ENCODE measurements around the gene HNRNPA3.
"Not testable (repeated sequence)": the region's sequence is repeated elsewhere in the genome, so short reads cannot be mapped to it uniquely, and the experiment has no call there.

HNRNPA3 gene

DNA sequence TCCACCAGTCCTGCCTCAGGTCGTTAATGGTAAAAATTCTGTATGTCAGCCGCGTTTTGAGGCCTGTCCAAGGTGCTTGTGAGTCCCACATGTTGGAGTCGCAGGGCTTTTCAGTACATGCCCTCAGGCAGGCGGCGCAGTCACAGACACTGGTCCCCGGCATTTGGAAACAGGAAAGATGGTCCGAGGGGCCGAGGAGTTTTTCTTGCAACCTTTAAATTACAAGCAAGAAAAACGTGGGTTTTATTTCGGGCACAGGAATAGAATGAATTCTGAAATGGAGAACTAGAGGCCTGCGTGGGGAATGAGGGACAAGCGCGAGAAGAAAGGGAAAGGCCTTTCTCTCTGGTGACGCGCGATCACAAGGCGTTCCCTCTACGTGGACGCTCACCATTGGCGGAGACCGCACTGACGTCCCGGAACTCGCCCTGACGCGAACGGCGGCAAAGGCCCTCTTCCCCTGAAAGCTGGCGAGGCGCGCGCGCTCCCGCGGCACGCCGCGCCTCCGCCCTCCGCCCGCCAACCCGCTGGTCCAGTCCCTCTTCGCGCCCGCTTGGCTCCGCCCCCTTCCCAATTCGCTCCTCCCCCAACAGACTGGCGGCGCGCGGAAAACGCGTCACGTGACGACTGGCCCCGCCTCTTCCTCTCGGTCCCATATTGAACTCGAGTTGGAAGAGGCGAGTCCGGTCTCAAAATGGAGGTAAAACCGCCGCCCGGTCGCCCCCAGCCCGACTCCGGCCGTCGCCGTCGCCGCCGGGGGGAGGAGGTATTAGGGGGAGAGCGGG lies at the start of gene HNRNPA3:
HNRNPA3 (plus strand) TSS at position 689 of the 785 bp plus-strand sequence; CDS start at position 695, 6 bp downstream.
- DNase-seq (ENCODE audit: low spot score), result peak; percentile 100

DNA sequence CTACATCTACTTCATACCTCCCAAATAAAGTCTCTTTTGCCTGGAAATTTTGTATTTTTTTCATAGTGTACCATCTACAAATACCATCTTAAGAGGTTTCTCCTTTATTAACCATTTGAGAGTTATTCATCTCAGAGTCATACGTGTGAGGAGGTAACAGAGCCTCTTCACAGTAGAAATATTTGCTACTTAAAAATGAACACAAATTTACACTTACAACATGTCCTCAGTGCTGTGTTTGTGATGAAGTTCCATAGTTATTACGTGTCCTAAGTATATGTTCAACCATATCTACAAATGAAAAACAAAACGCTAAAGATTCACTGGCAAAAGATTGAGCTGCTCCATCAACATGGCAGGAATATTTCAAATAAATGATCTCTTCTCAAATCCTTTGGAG lies 48.5 kb upstream of the HNRNPA3 start:
- DNase-seq (ENCODE audit: low spot score), result no peak

DNA sequence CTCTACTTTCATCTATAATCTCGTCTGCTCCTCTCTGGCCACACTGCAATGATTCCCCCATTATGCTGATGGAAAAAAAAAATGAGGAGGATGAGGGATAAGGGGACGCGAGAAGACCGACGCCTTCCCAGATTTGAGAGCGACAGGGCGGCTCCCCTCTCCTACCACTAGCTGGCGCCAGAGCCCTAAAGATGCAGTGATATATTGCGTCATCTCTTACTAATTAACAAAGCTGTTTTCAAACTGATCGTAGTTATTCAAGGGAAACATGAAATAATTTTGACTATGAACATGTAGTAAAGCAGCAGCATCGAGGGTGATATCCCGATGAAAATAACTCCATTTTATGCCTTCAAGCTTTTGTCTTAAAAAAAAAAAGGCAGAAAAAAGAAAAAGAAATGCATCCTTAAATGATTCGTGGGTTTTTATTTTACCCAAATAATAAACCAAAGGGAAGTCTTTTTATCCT lies 48.0 kb upstream of the HNRNPA3 start:
- DNase-seq (ENCODE audit: low spot score), result peak; percentile 82

DNA sequence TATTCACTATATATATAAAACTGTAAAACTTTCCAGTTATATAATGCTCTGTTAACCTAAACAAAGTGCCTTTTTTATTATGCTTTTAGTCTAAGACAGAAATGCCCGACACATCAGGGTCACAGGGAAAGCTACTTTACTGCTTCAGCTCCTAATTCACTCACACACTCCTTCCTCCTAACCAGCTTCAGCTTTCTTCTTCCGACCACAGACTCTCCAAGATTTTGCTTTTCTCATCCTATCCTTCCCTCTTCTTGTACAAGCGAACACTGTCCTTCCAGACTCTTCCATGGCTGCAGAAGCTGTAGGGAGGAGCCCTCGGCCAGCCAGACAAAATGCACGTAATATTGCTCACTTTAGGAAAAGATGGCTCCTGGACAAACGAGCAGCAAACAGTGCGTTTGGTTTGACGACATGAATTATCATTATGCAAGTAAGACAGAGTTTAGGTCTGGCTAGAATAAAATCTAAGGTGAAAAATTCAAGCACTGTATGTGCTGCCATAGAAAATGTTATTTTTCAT lies 47.5 kb upstream of the HNRNPA3 start:
- DNase-seq (ENCODE audit: low spot score), result no peak

DNA sequence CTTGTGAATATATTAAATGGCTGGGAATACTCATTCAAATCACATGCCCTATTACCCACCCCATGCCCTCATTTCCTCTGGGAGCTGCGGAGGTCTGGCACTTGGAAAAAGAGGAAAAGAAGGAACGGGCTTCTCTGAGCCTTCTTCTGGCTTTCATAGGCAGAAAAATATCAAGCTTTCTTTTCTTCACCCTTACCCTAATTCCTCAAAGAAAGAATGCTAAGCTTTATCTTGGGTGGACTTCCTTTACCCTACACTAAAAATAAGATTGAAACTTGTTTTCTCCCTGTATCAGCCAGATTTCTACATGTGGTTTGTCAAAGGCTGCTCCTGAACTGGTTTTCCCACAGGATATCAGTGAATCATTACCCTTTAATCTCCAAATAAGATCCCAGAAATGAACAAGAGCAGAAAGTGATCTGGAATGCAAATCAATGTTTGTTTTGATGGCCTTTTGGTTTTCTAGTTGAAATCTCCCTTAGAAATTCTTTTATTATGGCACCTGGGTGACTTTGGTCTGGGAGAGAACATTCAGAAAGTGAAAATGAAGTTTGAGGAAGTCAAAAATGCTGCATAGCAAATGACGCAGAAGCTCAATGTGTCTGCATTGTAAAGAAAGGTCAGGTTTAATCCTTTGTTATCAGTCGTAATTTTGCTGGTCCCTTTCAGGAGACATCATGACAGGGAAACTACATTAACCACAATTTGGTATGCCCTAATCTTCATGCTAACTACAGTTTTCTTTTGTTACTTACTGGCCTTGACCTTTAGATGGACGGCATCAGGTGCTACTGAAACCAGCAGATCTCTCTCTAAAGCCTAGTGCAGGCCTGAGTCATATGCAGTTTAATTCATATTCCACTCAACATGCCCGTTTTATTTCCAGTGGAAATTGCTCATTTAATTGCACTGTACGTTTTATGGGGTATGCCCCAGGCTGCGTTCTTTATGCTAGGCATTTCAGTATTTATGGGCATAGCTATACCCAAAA lies 46.6 kb upstream of the HNRNPA3 start:
- DNase-seq (ENCODE audit: low spot score), result no peak

DNA sequence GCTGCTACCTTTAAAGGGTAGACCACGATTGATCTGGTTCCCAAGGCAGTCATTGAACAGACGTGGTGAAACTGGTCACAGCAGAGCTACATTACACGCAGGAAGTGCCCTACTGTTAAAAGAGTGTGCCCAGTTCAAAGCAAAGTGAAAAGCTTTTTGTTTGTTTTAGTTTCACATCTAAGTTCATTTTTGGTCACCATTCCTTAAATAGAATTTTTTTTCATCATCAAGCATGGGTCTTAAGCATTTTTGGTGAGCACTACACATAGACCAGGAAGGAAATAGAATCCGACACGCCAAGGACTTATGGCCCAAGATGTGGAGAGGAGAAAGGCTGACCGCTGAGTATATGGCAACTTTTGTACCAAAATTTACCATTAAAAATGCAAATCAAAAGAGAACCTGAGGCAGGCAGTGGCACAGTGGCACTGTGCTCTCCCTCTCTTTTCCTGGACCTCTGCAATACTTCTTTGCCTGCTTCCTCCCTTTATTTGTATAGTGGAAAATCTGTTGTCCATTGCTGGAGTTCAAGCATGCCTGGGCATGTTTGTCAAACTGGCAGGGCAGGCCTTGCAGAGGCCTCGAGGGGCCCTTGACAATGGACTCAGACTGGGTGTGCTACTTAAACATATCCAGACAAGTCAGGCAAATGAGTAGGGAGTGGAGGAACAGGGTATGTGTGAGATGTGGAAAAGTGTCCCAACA lies 42.6 kb upstream of the HNRNPA3 start:
- peak; percentile 33 for DNase-seq (ENCODE audit: low spot score)

DNA sequence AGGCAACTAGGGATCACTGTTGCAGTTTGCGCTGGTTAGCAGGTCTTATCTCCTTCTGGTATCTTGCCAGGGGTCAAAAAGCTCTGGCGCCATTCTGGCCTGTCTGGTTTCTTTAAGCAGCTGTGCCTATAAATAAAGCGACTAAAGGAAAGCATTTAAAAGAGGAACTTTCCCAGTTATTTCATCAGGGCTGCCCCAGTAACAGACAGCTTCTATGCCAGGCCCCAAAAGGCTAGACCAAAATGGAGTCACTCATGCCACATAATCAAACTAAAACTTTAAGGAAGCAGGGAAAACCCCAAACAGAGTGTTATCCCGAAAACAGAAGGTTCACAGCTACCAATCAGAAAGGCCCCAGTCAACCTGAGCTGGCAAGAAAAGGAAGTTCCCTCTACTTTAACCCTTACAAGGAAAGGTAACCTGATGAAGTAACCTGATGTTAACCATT lies 41.2 kb upstream of the HNRNPA3 start:
- no peak for DNase-seq (ENCODE audit: low spot score)

DNA sequence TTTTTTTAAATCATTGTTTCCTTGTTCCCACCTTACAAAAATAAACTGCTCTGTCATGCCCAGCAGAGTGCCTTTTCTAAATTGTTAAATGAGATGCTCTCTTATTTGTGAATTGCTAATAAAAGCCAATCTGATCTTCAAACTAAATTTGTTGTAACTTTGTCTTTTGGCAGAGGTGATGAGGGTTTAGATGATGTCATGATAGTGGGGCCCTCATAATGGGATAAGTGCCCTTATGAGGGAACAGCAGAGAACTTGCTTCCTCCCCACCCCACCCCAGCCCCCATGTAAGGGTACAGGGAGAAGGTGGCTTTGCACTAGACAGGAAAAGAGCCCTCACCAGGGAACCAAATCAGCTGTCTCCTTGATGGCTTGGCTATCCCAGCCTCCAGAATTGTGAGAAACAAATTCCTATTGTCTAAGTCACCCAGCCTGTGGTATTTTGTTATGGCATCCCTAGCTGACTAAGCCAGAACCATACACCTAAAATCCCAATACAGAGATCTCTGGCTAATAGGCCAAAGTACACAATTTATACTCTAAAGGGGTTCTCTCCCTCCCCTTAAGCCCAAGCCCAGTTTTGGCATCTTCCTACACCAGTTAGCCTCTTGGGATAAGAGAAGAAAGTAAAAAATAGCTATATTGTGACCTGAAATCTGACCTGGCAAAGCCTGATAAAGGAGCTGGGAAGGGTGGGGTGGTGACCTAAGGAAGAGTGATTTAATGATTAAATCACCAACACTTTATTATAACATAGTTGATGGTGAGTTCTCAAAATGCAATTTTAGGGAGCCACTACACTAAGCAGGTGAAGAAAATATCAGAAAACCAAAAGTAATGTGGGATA lies 40.3 kb upstream of the HNRNPA3 start:
- DNase-seq (ENCODE audit: low spot score), result no peak

DNA sequence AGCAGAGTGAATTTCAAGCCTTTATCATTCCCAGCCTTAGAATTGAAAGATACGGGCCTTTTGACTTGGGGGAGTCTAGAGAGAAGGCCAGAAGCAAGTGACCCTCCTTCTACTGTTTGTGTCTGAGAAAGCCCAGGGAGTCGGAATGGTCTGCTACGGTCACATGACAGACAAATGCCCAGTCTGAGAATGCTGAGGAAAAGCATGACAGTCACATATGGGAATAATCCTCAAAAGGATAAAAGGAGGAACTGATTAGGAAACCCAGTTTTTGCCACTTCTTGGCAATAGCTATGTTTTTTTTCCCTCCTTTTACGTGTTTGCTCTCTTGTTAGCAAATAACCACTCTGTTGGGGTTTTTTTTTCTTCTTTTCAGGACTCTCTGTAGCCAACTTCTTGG lies 38.1 kb upstream of the HNRNPA3 start:
- no peak for DNase-seq (ENCODE audit: low spot score)

DNA sequence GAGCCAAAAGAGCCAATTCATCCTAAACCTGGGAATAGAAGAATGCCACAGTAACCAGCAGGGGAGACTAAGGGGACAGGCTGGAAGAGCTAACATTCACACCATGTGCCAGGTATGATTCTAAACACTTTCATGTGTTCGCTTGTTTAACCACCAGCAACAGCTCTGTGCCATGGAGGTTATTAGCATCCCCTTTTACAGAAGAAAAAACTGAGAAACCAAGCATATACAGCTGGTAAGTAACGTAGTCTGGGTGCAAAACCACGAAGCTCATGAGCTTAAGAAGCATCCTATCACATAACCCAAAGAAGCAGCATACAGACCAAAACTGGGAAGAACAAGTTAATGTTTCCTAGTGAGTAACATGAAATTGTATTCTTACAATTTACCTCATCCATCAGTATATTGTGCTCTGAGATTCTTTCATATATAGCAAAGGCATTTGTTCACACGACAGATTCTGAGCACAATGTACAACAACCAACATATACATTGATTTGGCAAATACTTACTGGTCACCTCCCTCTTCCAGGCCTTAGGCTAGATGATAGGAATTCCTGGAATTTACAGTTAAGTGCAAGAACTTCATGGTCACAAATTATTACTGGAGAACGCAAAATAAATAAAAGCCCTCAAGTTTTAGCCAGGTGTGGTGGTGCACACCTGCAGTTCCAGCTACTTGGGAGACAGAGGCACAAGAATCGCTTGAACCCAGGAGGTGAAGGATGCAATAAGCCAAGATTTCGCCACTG lies 36.5 kb upstream of the HNRNPA3 start:
- no peak for DNase-seq (ENCODE audit: low spot score)

DNA sequence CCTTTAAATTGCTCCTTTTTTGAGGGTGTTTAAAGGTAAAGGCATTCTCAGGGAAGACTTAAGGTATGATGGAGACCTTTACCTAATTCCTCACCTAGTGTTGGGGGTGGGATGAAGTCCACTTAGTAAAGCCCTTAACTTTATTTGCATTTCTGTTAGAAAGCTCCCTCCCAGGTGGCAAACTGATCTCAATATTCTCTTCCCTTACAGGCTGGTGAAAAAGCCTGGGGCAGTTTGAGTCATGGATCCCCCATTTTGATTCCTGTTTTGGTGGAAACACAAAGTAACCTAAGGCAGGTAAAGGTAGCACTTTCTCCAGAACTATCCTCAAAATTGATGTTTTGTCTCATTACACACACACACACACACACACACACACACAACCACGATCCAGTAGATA lies 33.8 kb upstream of the HNRNPA3 start:
- DNase-seq (ENCODE audit: low spot score), result no peak

DNA sequence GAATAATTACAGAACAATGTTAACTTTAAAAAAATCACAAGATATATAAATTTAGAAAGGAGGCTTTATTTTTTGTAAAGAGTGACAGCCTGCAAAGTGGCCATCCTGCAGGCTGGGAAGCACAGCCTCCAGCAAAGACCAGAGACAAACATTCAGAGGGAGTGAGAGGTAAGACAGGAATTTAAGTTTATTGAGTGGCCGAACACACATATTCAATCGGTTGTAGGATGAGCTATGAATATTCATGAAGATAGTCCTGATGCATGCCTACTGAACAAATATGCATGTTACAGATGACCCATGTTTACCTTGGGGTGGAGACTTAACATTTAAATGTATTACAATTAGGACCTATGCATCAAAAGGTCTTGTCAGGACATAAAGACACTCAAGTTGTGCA lies 33.4 kb upstream of the HNRNPA3 start:
- DNase-seq (ENCODE audit: low spot score), result no peak

DNA sequence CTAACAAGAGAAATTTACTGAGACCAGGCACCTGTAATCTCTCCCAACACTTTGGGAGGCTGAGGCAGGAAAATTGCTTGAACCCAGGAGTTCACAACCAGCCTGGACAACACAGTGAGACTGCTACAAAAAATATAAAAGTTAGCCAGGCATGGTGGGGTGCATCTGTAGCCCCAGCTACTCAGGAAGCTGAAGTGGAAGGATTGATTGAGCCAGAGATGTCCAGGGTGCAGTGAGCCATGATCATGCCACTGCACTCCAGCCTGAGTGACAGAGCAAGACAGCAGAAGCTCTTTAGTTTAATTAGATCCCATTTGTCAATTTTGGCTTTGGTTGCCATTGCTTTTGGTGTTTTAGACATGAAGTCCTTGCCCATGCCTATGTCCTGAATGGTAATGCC lies 32.9 kb upstream of the HNRNPA3 start:
- DNase-seq (ENCODE audit: low spot score), result not testable (repeated sequence)

DNA sequence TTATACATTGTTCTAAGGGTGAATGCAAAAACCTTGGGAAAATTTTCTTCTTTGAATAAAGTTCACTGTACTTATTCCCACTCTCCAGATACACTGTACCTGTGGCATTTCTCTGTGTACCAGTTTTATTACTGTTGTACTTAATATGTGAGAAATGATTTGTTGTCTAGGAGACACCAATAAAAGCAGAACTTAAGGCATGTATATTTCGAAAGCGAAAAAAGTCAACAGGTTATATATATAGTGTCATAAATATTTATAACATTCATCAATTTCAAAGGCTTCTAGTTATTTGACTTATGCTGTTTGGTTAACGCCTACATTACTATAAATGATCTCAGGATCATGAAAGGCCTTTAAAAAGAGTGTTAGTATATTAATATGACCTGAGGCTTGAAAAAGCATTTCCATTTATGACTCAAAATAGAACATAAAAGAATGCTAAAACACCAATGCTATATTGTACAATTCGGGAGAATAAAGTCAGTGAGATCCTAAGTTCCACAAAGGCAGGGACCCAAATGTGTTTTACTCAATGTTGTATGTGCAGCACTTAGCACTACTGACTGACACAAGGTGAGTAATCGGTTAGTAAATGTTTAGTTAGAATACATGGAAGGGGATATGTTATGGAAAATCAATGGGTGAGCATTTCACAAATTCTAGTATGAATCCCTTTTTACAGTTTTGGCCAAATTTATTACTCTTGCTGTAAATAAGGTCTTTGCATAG lies 32.2 kb upstream of the HNRNPA3 start:
- DNase-seq (ENCODE audit: low spot score), result no peak

DNA sequence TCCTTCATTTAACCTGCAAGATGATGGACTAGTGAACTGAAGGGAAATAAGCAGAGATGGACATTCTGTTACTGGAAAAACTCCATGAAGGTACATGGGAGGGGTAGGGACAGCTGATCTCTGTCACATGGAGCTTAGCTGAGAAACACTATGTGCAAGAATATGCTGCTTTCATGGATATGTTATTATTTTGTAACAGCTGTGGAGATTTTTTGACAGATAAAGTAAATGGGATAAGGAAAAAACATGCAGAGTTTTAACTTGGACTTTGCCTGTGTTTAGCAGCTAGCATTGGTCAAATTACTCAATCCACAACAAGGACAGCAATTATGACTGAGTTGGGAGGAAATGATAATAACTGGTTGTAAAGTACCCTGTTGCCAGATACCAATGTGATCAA lies 28.7 kb upstream of the HNRNPA3 start:
- no peak for DNase-seq (ENCODE audit: low spot score)

DNA sequence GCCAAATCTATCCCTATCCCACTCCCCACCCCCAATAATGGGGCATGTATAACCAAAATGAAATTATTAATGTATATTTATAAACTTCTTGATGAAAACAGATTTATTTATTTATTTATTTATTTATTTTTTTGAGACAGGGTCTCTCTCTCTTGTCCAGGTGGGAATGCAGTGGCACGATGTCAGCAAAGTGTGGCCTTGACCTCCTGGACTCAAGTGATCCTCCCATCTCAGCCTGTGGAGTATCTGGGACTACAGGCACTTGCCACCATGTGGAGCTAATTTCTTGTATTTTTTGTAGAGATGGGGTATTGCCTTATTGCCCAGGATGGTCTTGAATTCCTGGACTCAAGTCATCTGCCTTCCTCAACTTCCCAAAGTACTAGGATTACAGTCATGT lies 28.0 kb upstream of the HNRNPA3 start:
- no peak for DNase-seq (ENCODE audit: low spot score)

DNA sequence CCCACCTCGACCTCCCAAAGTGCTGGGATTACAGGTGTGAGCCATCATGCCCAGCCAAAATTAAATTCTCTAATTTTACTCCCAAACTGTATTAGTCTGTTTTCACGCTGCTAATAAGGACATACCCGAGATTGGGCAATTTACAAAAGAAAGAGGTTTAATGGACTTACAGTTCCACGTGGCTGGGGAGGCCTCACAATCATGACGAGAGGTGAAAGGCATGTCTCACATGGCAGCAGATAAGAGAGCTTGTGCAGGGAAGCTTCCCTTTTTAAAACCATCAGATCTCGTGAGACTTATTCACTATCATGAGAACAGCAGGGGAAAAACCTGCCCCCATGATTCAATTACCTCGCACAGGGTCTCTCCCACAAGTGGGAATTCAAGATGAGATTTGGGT lies 26.6 kb upstream of the HNRNPA3 start:
- not testable (repeated sequence) for DNase-seq (ENCODE audit: low spot score)

DNA sequence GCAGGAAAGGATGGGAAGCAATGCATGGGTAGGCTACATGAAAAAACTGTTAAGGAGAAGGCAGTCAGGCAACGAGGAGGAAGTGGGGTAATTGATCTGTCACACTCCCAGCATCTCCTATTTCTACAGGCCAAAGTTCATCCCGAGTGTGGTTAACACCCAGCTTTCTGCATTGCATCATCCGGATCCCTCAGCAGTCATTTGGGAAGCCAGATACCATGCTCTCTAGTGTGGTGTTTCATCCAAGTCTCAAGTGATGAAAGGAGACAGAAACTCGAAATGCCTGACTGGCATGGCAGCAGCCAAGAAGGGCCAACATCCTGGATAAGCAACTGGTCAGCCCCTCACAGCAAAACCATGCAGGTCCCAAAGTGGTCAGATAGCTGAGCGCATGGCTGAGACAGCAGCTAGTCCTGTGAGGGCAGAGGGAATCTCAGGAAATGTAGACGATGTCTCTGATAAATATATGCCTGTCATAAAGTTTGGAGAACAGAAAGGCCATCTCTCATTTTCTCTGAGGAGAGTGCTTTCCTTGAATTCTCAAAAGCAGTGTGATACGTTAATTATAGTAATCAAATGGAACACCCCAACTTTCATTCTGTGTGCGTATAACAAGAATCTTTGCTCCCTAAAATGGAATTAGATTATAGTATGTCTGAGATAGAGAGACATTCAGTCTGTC lies 24.8 kb upstream of the HNRNPA3 start:
- DNase-seq (ENCODE audit: low spot score), result no peak
